ENCODE results near the gene SCN9A. TPM values are rescaled to one million over a fixed set of nuclear protein-coding genes. Genes with fewer than 3 reads are reported as not detected.
"Not testable (repeated sequence)": the region's sequence is repeated elsewhere in the genome, so short reads cannot be mapped to it uniquely, and the experiment has no call there.

SCN9A gene
- total RNA-seq, 1 experiment from 2014 or later: 0.21 TPM

GRCh38 chr2:166350525-166350924 lies 25.2 kb downstream of the SCN9A start:
- DNase-seq (ENCODE audit: low read depth, low spot score): no peak
- in situ Hi-C loops (cut with HindIII; ENCODE audit: low pct_unique_long_range_greater_than_20kb, low sequenced_read_pairs): no loop called here

GRCh38 chr2:166344286-166345113 lies 31.2 kb downstream of the SCN9A start:
- in situ Hi-C loops (cut with HindIII; ENCODE audit: low pct_unique_long_range_greater_than_20kb, low sequenced_read_pairs): no loop called here
- DNase-seq (ENCODE audit: low read depth, low spot score): peak; percentile 52

GRCh38 chr2:166343467-166343866 lies 32.3 kb downstream of the SCN9A start:
- in situ Hi-C loops (cut with HindIII; ENCODE audit: low pct_unique_long_range_greater_than_20kb, low sequenced_read_pairs): no loop called here
- DNase-seq (ENCODE audit: low read depth, low spot score): no peak

- in situ Hi-C loops (cut with HindIII; ENCODE audit: low pct_unique_long_range_greater_than_20kb, low sequenced_read_pairs): no loop called here
- DNase-seq (ENCODE audit: low read depth, low spot score): no peak
Observed at GRCh38 chr2:166341426-166341825, 34.3 kb downstream of the SCN9A start.

- in situ Hi-C loops (cut with HindIII; ENCODE audit: low pct_unique_long_range_greater_than_20kb, low sequenced_read_pairs): no loop called here
- no peak for DNase-seq (ENCODE audit: low read depth, low spot score)
Observed at GRCh38 chr2:166338831-166339339, 36.9 kb downstream of the SCN9A start.

GRCh38 chr2:166337932-166338331 lies 37.8 kb downstream of the SCN9A start:
- in situ Hi-C loops (cut with HindIII; ENCODE audit: low pct_unique_long_range_greater_than_20kb, low sequenced_read_pairs): no loop called here
- no peak for DNase-seq (ENCODE audit: low read depth, low spot score)

- no peak for DNase-seq (ENCODE audit: low read depth, low spot score)
- in situ Hi-C loops (cut with HindIII; ENCODE audit: low pct_unique_long_range_greater_than_20kb, low sequenced_read_pairs): no loop called here
Observed at GRCh38 chr2:166335284-166335683, 40.5 kb downstream of the SCN9A start.

- DNase-seq (ENCODE audit: low read depth, low spot score): no peak
- in situ Hi-C loops (cut with HindIII; ENCODE audit: low pct_unique_long_range_greater_than_20kb, low sequenced_read_pairs): no loop called here
Observed at GRCh38 chr2:166334805-166335204, 40.9 kb downstream of the SCN9A start.

- no peak for DNase-seq (ENCODE audit: low read depth, low spot score)
Observed at GRCh38 chr2:166333801-166334200, 41.9 kb downstream of the SCN9A start.

GRCh38 chr2:166332106-166332505 lies 43.6 kb downstream of the SCN9A start:
- no peak for DNase-seq (ENCODE audit: low read depth, low spot score)
- in situ Hi-C loops (cut with HindIII; ENCODE audit: low pct_unique_long_range_greater_than_20kb, low sequenced_read_pairs): no loop called here

More at GRCh38 chr2:166333801-166334200, 41.9 kb downstream of the SCN9A start:
- in situ Hi-C loops (cut with HindIII; ENCODE audit: low pct_unique_long_range_greater_than_20kb, low sequenced_read_pairs): no loop called here

- in situ Hi-C loops (cut with HindIII; ENCODE audit: low pct_unique_long_range_greater_than_20kb, low sequenced_read_pairs): no loop called here
- DNase-seq (ENCODE audit: low read depth, low spot score): no peak
Observed at GRCh38 chr2:166331468-166331867, 44.3 kb downstream of the SCN9A start.

GRCh38 chr2:166329465-166329864 lies 46.3 kb downstream of the SCN9A start:
- in situ Hi-C loops (cut with HindIII; ENCODE audit: low pct_unique_long_range_greater_than_20kb, low sequenced_read_pairs): no loop called here
- no peak for DNase-seq (ENCODE audit: low read depth, low spot score)

GRCh38 chr2:166328147-166328546 lies 47.6 kb downstream of the SCN9A start:
- DNase-seq (ENCODE audit: low read depth, low spot score): no peak
- in situ Hi-C loops (cut with HindIII; ENCODE audit: low pct_unique_long_range_greater_than_20kb, low sequenced_read_pairs): no loop called here

- DNase-seq (ENCODE audit: low read depth, low spot score): no peak
- in situ Hi-C loops (cut with HindIII; ENCODE audit: low pct_unique_long_range_greater_than_20kb, low sequenced_read_pairs): no loop called here
Observed at GRCh38 chr2:166321076-166321475, 54.7 kb downstream of the SCN9A start.

GRCh38 chr2:166314022-166314759 lies 61.6 kb downstream of the SCN9A start:
- DNase-seq (ENCODE audit: low read depth, low spot score): no peak
- in situ Hi-C loops (cut with HindIII; ENCODE audit: low pct_unique_long_range_greater_than_20kb, low sequenced_read_pairs): no loop called here

GRCh38 chr2:166312863-166313262 lies 62.9 kb downstream of the SCN9A start:
- DNase-seq (ENCODE audit: low read depth, low spot score); in situ Hi-C loops (cut with HindIII; ENCODE audit: low pct_unique_long_range_greater_than_20kb, low sequenced_read_pairs): not testable (repeated sequence)

GRCh38 chr2:166307326-166307725 lies 68.4 kb downstream of the SCN9A start:
- in situ Hi-C loops (cut with HindIII; ENCODE audit: low pct_unique_long_range_greater_than_20kb, low sequenced_read_pairs): no loop called here

GRCh38 chr2:166304656-166305055 lies 71.1 kb downstream of the SCN9A start:
- DNase-seq (ENCODE audit: low read depth, low spot score): no peak
- in situ Hi-C loops (cut with HindIII; ENCODE audit: low pct_unique_long_range_greater_than_20kb, low sequenced_read_pairs): no loop called here

More at GRCh38 chr2:166307326-166307725, 68.4 kb downstream of the SCN9A start:
- DNase-seq (ENCODE audit: low read depth, low spot score): no peak

GRCh38 chr2:166302036-166302435 lies 73.7 kb downstream of the SCN9A start:
- DNase-seq (ENCODE audit: low read depth, low spot score): no peak
- in situ Hi-C loops (cut with HindIII; ENCODE audit: low pct_unique_long_range_greater_than_20kb, low sequenced_read_pairs): no loop called here

All from SK-MEL-5 (cell line).